Measurements from ENCODE around the gene ZNF785.

DNA sequence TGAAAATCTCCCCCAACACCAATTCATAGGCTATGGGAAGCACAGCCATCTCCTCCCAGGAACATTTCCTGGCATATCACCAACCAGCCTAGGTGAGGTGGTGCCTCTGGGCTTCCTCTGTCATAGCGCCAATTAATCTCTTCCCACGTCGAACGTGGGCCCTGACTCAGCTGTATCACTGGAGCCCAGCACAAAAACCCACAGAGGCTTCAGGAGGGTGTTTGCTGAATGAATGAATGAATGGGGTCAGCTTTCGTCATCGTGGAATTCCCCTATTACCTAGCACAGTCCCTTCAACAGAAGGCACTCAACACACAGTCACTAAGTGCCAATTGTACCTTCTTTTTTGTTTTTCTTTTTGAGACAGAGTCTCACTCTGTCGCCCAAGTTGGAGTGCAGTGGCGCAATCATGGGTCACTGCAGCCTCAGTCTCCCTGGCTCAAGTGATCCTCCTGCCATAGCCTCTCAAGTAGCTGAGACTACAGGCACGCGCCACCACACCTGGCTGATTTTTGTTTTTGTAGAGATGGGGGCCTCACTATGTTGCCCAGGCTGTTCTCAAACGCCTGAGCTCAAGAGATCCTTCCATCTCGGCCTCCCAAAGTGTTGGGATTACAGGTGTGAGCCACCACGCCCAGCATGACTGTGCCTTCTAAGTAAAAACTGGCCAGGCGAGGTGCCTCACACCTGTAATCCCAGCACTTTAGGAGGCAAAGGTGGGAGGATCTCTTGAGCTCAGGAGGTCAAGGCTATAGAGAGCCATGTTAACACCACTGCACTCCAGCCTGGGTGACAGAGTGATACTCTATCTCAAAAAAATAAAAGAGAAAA lies 18.1 kb downstream of the ZNF785 start:
- TF ChIP-seq, protein P1, sequence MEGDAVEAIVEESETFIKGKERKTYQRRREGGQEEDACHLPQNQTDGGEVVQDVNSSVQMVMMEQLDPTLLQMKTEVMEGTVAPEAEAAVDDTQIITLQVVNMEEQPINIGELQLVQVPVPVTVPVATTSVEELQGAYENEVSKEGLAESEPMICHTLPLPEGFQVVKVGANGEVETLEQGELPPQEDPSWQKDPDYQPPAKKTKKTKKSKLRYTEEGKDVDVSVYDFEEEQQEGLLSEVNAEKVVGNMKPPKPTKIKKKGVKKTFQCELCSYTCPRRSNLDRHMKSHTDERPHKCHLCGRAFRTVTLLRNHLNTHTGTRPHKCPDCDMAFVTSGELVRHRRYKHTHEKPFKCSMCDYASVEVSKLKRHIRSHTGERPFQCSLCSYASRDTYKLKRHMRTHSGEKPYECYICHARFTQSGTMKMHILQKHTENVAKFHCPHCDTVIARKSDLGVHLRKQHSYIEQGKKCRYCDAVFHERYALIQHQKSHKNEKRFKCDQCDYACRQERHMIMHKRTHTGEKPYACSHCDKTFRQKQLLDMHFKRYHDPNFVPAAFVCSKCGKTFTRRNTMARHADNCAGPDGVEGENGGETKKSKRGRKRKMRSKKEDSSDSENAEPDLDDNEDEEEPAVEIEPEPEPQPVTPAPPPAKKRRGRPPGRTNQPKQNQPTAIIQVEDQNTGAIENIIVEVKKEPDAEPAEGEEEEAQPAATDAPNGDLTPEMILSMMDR (conservative IDR thresholded peaks at IDR 0.05) = no peak
- TF ChIP-seq ZFX (IDR thresholded peaks at IDR 0.05) = no peak
